SK-N-SH (cell line): ENCODE results near the gene MED27. TPM values are rescaled to one million over a fixed set of nuclear protein-coding genes. Genes with fewer than 3 reads are reported as not detected.

Experiments
- CTCF ChIA-PET: fragments of 300-600, 350-600 bp; formaldehyde crosslinking; extraction: SDS; loops from one replicate; lab custom pipeline; 2021; lab: Yijun Ruan, JAX
- POLR2A ChIA-PET: fragments of 350-600 bp; sonication (Branson Sonifier 250); formaldehyde crosslinking; extraction: SDS; loops from one replicate; lab custom pipeline; 2020; ENCODE audit warnings: antibody characterized with exemption, inconsistent platforms; lab: Yijun Ruan, JAX
- DNase-seq: peaks from one replicate; pipeline ENCODE4 v3.0.0; 2012
- H2AFZ ChIP-seq: fragments of 200-600 bp; sonication (generic); 2 replicates; pipeline ENCODE4 v1.8.1; 2016; ENCODE audit warnings: antibody characterized with exemption, mild to moderate bottlenecking, low read depth
- H3F3A ChIP-seq: fragments of 200-600 bp; sonication (generic); replicated peaks from 2 replicates; pipeline ENCODE3; 2016; ENCODE audit warnings: antibody characterized with exemption, mild to moderate bottlenecking; ENCODE audit not compliant: insufficient read depth
- H3K27ac ChIP-seq, 2 experiments: fragments of 200-500 bp in 1 of 2; fragments of 200-600 bp in 1 of 2; sonication (Bioruptor generic) in 1 of 2; sonication (generic), shearing (Covaris generic) in 1 of 2; 2 replicates each; pipeline versions ENCODE4 v1.5.1 to v1.6.1; 2014 to 2016; ENCODE audit warnings: low read depth in 2 of 2, inconsistent platforms in 1 of 2, low read length in 1 of 2, mild to moderate bottlenecking in 1 of 2, mixed read lengths in 1 of 2
- H3K27me3 ChIP-seq: fragments of 200-600 bp; sonication (generic), shearing (Covaris generic); 2 replicates; pipeline ENCODE4 v1.6.1; 2016; ENCODE audit warnings: mixed run types; ENCODE audit not compliant: insufficient read depth
- H3K36me3 ChIP-seq, 2 experiments: fragments of 200-500 bp in 1 of 2; fragments of 200-600 bp in 1 of 2; sonication (Bioruptor generic) in 1 of 2; sonication (generic) in 1 of 2; replicated peaks in 1 of 2; 2 replicates each; pipeline versions ENCODE3 to v1.5.1; 2014 to 2016; ENCODE audit warnings: low read length in 1 of 2, mild to moderate bottlenecking in 1 of 2; ENCODE audit not compliant: insufficient read depth in 2 of 2, control insufficient read depth in 1 of 2
- H3K4me1 ChIP-seq, 2 experiments: fragments of 200-500 bp in 1 of 2; fragments of 200-600 bp in 1 of 2; sonication (Bioruptor generic) in 1 of 2; sonication (generic), shearing (Covaris generic) in 1 of 2; 2 replicates each; pipeline versions ENCODE4 v1.5.1 to v1.6.1; 2014 to 2016; ENCODE audit warnings: low read depth in 1 of 2, low read length in 1 of 2, mixed run types in 1 of 2; ENCODE audit not compliant: insufficient read depth in 2 of 2, control insufficient read depth in 1 of 2
- H3K4me2 ChIP-seq: fragments of 200-600 bp; sonication (generic), shearing (Covaris generic); 2 replicates; pipeline ENCODE4 v1.6.1; 2017; ENCODE audit warnings: mixed run types
- H3K4me3 ChIP-seq, 2 experiments: fragments of 200-500 bp in 1 of 2; fragments of 200-600 bp in 1 of 2; sonication (Bioruptor generic) in 1 of 2; sonication (generic), shearing (Covaris generic) in 1 of 2; 2 replicates each; pipeline versions ENCODE4 v1.5.1 to v1.8.1; 2014 to 2016; ENCODE audit warnings: low read depth in 2 of 2, inconsistent platforms in 1 of 2, low read length in 1 of 2, mild to moderate bottlenecking in 1 of 2, mixed read lengths in 1 of 2, moderate library complexity in 1 of 2
- H3K79me2 ChIP-seq: fragments of 200-600 bp; sonication (generic); 2 replicates; pipeline ENCODE4 v1.8.1; 2017; ENCODE audit warnings: mild to moderate bottlenecking; ENCODE audit not compliant: insufficient read depth
- H3K9ac ChIP-seq: fragments of 200-600 bp; sonication (generic); 2 replicates; pipeline ENCODE4 v1.6.1; 2017; ENCODE audit warnings: mixed run types
- H3K9me2 ChIP-seq: fragments of 200-600 bp; sonication (generic); 2 replicates; pipeline ENCODE4 v1.6.1; 2017; ENCODE audit warnings: mixed run types
- H3K9me3 ChIP-seq: fragments of 200-600 bp; sonication (generic); 2 replicates; pipeline ENCODE4 v1.6.1; 2017; ENCODE audit warnings: mixed run types, mild to moderate bottlenecking, moderate library complexity
- H4K20me1 ChIP-seq: fragments of 200-600 bp; sonication (generic); 2 replicates; pipeline ENCODE4 v1.6.1; 2017; ENCODE audit warnings: mild to moderate bottlenecking, mixed run types; ENCODE audit not compliant: insufficient read depth
- ELF1 ChIP-seq: IDR thresholded peaks from 2 replicates; pipeline ENCODE4 v1.4.0; 2012
- FOSL2 ChIP-seq: IDR thresholded peaks from 2 replicates; pipeline ENCODE4 v1.4.0; 2012; ENCODE audit warnings: low read depth, mild to moderate bottlenecking, moderate library complexity, borderline replicate concordance
- MEF2A ChIP-seq: IDR thresholded peaks from 2 replicates; pipeline ENCODE4 v1.4.0; 2012; ENCODE audit warnings: low read depth, borderline replicate concordance
- NFIC ChIP-seq: IDR thresholded peaks from 2 replicates; pipeline ENCODE4 v1.4.0; 2012; ENCODE audit warnings: borderline replicate concordance
- POLR2AphosphoS5 ChIP-seq: IDR thresholded peaks from 2 replicates; pipeline ENCODE4 v1.6.1; 2012; ENCODE audit warnings: low read depth, low read length
- RAD21 ChIP-seq: IDR thresholded peaks from 2 replicates; pipeline ENCODE4 v1.6.1; 2012; ENCODE audit warnings: mild to moderate bottlenecking, low read length
- TCF12 ChIP-seq: IDR thresholded peaks from 2 replicates; pipeline ENCODE4 v1.4.0; 2012
- WGBS: methylation state at CpG from one replicate; pipeline ENCODE4 v1.1.6; 2017; ENCODE audit warnings: low lambda C conversion rate; 5-methylcytosine and 5-hydroxymethylcytosine counted together
- polyA plus RNA-seq, 3 experiments: library from polyadenylated mRNA; depleted of rRNA; stranded (reverse); fragments of >200 nt; gene quantifications; 2 replicates each; pipeline ENCODE4 v1.2.3, GENCODE V29; 2012
- TF ChIP-seq, protein P1 (sequence below): IDR thresholded peaks from 2 replicates; pipeline ENCODE4 v1.4.0; 2012; ENCODE audit warnings: low read depth, borderline replicate concordance
- TF ChIP-seq, protein P2 (sequence below): fragments of 200-600 bp; sonication (generic); IDR thresholded peaks from 2 replicates; pipeline ENCODE4 v1.6.1; 2017; ENCODE audit warnings: antibody characterized with exemption, mild to moderate bottlenecking, moderate library complexity
- TF ChIP-seq, protein P3 (sequence below): fragments of 150-350 bp; IDR thresholded peaks from 2 replicates; pipeline ENCODE4 v1.6.1; 2017; ENCODE audit warnings: antibody characterized with exemption, low read length, low read depth, borderline replicate concordance
- TF ChIP-seq, protein P4 (sequence below): IDR thresholded peaks from 2 replicates; pipeline ENCODE4 v1.4.0; 2012; ENCODE audit warnings: low read depth
- TF ChIP-seq, protein P5 (sequence below): IDR thresholded peaks from 2 replicates; pipeline ENCODE4 v1.6.1; 2012; ENCODE audit warnings: mild to moderate bottlenecking, low read depth, low read length, moderate library complexity

The MED27 gene
- polyA plus RNA-seq, 1 of the 3 experiments (the other 2 are of a cell fraction) = 35.0 TPM

DNA sequence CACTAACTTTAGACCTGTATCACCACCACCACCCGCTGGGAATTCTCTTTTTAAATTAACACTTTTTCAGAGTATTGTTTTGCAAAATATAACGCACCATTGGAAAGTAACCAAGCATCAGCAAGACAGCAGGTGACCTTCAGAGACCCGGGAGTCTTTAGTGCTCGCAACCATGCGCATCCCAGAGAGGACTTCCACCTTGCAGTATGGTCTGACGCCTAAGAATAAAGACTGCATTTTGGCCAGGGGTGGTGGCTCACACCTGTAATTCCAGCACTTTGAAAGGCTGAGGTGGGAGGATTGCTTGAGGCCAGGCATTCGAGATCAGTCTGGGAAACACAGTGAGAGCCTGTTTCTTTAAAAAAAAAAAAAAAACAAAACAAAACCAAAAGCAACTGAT is 113.8 kb downstream of the MED27 start (continued):
- TF ChIP-seq, protein P1, sequence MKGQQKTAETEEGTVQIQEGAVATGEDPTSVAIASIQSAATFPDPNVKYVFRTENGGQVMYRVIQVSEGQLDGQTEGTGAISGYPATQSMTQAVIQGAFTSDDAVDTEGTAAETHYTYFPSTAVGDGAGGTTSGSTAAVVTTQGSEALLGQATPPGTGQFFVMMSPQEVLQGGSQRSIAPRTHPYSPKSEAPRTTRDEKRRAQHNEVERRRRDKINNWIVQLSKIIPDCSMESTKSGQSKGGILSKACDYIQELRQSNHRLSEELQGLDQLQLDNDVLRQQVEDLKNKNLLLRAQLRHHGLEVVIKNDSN = no peak
- TF ChIP-seq TCF12 = no peak
- no peak for TF ChIP-seq RAD21
- no peak for TF ChIP-seq NFIC
- TF ChIP-seq POLR2AphosphoS5 = no peak

- H3K27me3 ChIP-seq = no peaks in the 10 kb centered on the region
- H2AFZ ChIP-seq = no peak overlapping the region
- ChIA-PET POLR2A (no interaction called here), CTCF (no interaction called here)
- H3K4me1 ChIP-seq = peaks cover 0 to 25% of the 10 kb centered on the region in 2 experiments; a peak in 3 of 4 replicates
- no peak overlapping the region for H3K9ac ChIP-seq
- no peak for DNase-seq
- H3K27ac ChIP-seq = no peak overlapping the region
- TF ChIP-seq, protein P2, sequence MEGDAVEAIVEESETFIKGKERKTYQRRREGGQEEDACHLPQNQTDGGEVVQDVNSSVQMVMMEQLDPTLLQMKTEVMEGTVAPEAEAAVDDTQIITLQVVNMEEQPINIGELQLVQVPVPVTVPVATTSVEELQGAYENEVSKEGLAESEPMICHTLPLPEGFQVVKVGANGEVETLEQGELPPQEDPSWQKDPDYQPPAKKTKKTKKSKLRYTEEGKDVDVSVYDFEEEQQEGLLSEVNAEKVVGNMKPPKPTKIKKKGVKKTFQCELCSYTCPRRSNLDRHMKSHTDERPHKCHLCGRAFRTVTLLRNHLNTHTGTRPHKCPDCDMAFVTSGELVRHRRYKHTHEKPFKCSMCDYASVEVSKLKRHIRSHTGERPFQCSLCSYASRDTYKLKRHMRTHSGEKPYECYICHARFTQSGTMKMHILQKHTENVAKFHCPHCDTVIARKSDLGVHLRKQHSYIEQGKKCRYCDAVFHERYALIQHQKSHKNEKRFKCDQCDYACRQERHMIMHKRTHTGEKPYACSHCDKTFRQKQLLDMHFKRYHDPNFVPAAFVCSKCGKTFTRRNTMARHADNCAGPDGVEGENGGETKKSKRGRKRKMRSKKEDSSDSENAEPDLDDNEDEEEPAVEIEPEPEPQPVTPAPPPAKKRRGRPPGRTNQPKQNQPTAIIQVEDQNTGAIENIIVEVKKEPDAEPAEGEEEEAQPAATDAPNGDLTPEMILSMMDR = no peak
- TF ChIP-seq MEF2A = no peak
- TF ChIP-seq ELF1 = no peak
- TF ChIP-seq, protein P3, sequence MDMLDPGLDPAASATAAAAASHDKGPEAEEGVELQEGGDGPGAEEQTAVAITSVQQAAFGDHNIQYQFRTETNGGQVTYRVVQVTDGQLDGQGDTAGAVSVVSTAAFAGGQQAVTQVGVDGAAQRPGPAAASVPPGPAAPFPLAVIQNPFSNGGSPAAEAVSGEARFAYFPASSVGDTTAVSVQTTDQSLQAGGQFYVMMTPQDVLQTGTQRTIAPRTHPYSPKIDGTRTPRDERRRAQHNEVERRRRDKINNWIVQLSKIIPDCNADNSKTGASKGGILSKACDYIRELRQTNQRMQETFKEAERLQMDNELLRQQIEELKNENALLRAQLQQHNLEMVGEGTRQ = no peak
- TF ChIP-seq, protein P4, sequence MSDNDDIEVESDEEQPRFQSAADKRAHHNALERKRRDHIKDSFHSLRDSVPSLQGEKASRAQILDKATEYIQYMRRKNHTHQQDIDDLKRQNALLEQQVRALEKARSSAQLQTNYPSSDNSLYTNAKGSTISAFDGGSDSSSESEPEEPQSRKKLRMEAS = no peak
- TF ChIP-seq FOSL2 = no peak
- TF ChIP-seq, protein P5, sequence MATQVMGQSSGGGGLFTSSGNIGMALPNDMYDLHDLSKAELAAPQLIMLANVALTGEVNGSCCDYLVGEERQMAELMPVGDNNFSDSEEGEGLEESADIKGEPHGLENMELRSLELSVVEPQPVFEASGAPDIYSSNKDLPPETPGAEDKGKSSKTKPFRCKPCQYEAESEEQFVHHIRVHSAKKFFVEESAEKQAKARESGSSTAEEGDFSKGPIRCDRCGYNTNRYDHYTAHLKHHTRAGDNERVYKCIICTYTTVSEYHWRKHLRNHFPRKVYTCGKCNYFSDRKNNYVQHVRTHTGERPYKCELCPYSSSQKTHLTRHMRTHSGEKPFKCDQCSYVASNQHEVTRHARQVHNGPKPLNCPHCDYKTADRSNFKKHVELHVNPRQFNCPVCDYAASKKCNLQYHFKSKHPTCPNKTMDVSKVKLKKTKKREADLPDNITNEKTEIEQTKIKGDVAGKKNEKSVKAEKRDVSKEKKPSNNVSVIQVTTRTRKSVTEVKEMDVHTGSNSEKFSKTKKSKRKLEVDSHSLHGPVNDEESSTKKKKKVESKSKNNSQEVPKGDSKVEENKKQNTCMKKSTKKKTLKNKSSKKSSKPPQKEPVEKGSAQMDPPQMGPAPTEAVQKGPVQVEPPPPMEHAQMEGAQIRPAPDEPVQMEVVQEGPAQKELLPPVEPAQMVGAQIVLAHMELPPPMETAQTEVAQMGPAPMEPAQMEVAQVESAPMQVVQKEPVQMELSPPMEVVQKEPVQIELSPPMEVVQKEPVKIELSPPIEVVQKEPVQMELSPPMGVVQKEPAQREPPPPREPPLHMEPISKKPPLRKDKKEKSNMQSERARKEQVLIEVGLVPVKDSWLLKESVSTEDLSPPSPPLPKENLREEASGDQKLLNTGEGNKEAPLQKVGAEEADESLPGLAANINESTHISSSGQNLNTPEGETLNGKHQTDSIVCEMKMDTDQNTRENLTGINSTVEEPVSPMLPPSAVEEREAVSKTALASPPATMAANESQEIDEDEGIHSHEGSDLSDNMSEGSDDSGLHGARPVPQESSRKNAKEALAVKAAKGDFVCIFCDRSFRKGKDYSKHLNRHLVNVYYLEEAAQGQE = no peak
- no peak overlapping the region for H3K4me3 ChIP-seq
- H3K79me2 ChIP-seq = no peaks in the 10 kb centered on the region
- no peaks in the 10 kb centered on the region for H3K9me2 ChIP-seq
- H3K36me3 ChIP-seq = no peaks in the 10 kb centered on the region
- H3K9me3 ChIP-seq = no peaks in the 10 kb centered on the region
- H3F3A ChIP-seq = no peaks in the 10 kb centered on the region
- 95% methylated on average over 4 of the region's 4 CpGs for WGBS
- peaks cover 1% of the 10 kb centered on the region; the same call in 1 of the 2 replicates for H4K20me1 ChIP-seq
- H3K4me2 ChIP-seq = no peak overlapping the region
These were observed 114.6 kb downstream of the MED27 start for GRCh38 chr9:131965103-131965502.
